Fibroblast of lung (primary cell): ENCODE results near the gene ST8SIA6.

Experiments used
- EZH2 ChIP-seq: IDR thresholded peaks from 2 replicates; pipeline ENCODE4 v1.5.1; 2012; ENCODE audit warnings: low read length, control low read depth, mild to moderate bottlenecking; ENCODE audit errors: missing control alignments
- TF ChIP-seq, protein P1 (sequence below), 2 donors: IDR thresholded peaks in 1 of 2; conservative IDR thresholded peaks in 1 of 2; 1 replicate in 1 of 2; 2 replicates in 1 of 2; pipeline ENCODE4 v1.5.1; 2011 to 2012; ENCODE audit warnings: low read length in 2 of 2, control low read depth in 1 of 2, inconsistent platforms in 1 of 2, low read depth in 1 of 2, mild to moderate bottlenecking in 1 of 2

DNA sequence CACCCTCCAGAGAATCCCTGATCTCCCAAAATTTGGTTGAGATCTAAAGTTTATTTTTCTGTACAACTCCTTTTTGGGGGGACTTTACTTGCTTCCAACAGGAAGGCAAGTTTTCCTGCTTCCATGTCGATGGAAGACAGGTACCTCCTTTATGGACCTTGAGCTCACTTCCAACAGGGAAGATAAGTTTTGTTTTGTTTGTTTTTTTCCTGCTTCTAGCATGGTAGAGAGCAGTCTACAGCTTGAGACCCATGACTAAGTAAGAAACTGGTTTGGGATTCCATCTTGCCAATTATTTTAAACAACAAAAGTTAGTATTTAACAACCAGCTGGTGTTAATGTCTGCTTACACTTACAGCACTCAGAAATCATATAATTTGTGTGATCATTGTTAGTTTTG is 74.4 kb downstream of the ST8SIA6 start:
- TF ChIP-seq, protein P1, sequence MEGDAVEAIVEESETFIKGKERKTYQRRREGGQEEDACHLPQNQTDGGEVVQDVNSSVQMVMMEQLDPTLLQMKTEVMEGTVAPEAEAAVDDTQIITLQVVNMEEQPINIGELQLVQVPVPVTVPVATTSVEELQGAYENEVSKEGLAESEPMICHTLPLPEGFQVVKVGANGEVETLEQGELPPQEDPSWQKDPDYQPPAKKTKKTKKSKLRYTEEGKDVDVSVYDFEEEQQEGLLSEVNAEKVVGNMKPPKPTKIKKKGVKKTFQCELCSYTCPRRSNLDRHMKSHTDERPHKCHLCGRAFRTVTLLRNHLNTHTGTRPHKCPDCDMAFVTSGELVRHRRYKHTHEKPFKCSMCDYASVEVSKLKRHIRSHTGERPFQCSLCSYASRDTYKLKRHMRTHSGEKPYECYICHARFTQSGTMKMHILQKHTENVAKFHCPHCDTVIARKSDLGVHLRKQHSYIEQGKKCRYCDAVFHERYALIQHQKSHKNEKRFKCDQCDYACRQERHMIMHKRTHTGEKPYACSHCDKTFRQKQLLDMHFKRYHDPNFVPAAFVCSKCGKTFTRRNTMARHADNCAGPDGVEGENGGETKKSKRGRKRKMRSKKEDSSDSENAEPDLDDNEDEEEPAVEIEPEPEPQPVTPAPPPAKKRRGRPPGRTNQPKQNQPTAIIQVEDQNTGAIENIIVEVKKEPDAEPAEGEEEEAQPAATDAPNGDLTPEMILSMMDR (conservative IDR thresholded peaks at IDR 0.05 in 1 of 2, IDR thresholded peaks at IDR 0.05 in 1 of 2; ENCODE audit: low read depth in 1 of 2, low read length in 2 of 2): no peak
- TF ChIP-seq EZH2: no peak
